ENCODE results near the gene RPS19.

Gene RPS19

GRCh38 chr19:41864374-41864773 lies 4.3 kb downstream of the RPS19 start:
- Histone ChIP-seq H3F3A (ENCODE audit: insufficient read depth, low read length) (no peaks in the 10 kb centered on the region), H2AFZ (ENCODE audit: low read length) (no peak overlapping the region), H3K9me2 (ENCODE audit: low read depth, low read length) (no peaks in the 10 kb centered on the region), H3K4me3 (ENCODE audit: low read depth, low read length, poor library complexity, severe bottlenecking) (peak overlapping the region; percentile 30), H3K79me2 (ENCODE audit: insufficient read depth, low read length) (peaks cover 50% of the 10 kb centered on the region), H3K27ac (ENCODE audit: low read depth, low read length, poor library complexity, severe bottlenecking) (peak overlapping the region; percentile 48), H3K27me3 (ENCODE audit: insufficient read depth, low read length) (no peaks in the 10 kb centered on the region), H3K36me3 (ENCODE audit: insufficient read depth, low read length) (peaks cover 89% of the 10 kb centered on the region), H4K20me1 (ENCODE audit: insufficient read depth, low read length) (no peaks in the 10 kb centered on the region), H3K4me2 (ENCODE audit: low read length) (peak overlapping the region; percentile 52; the same call in 1 of the 2 replicates), H3K9me3 (ENCODE audit: low read length) (no peaks in the 10 kb centered on the region), H3K4me1 (ENCODE audit: insufficient read depth, low read length, severe bottlenecking) (peaks cover 85% of the 10 kb centered on the region), H3K9ac (ENCODE audit: low read length) (peak overlapping the region; percentile 1; the same call in 1 of the 2 replicates)
- TF ChIP-seq EZH2 (IDR thresholded peaks at IDR 0.05; ENCODE audit: borderline replicate concordance, low read length) = no peak
- TF ChIP-seq CTCF (IDR thresholded peaks at IDR 0.05; ENCODE audit: low read length) = no peak

GRCh38 chr19:41866284-41866683 lies 6.2 kb downstream of the RPS19 start:
- Histone ChIP-seq H3K79me2 (ENCODE audit: insufficient read depth, low read length) (peaks cover 39% of the 10 kb centered on the region), H3K27ac (ENCODE audit: low read depth, low read length, poor library complexity, severe bottlenecking) (peak overlapping the region; percentile 100), H3K27me3 (ENCODE audit: insufficient read depth, low read length) (no peaks in the 10 kb centered on the region), H3K4me2 (ENCODE audit: low read length) (peak overlapping the region; percentile 55), H3K36me3 (ENCODE audit: insufficient read depth, low read length) (peaks cover 97% of the 10 kb centered on the region), H4K20me1 (ENCODE audit: insufficient read depth, low read length) (no peaks in the 10 kb centered on the region), H3F3A (ENCODE audit: insufficient read depth, low read length) (peaks cover 7% of the 10 kb centered on the region; the same call in 1 of the 2 replicates), H3K9ac (ENCODE audit: low read length) (peak overlapping the region; percentile 28; the same call in 1 of the 2 replicates), H3K4me1 (ENCODE audit: insufficient read depth, low read length, severe bottlenecking) (peaks cover 89% of the 10 kb centered on the region), H2AFZ (ENCODE audit: low read length) (no peak overlapping the region), H3K4me3 (ENCODE audit: low read depth, low read length, poor library complexity, severe bottlenecking) (peak overlapping the region; percentile 42), H3K9me3 (ENCODE audit: low read length) (no peaks in the 10 kb centered on the region), H3K9me2 (ENCODE audit: low read depth, low read length) (no peaks in the 10 kb centered on the region)
- TF ChIP-seq EZH2 (IDR thresholded peaks at IDR 0.05; ENCODE audit: borderline replicate concordance, low read length) (no peak), CTCF (IDR thresholded peaks at IDR 0.05; ENCODE audit: low read length) (no peak)

- H3F3A ChIP-seq (ENCODE audit: insufficient read depth, low read length) = peaks cover 14% of the 10 kb centered on the region
Measured at GRCh38 chr19:41868120-41868988, 8.3 kb downstream of the RPS19 start.

More at GRCh38 chr19:41868120-41868988, 8.3 kb downstream of the RPS19 start:
- no peaks in the 10 kb centered on the region for H3K9me2 ChIP-seq (ENCODE audit: low read depth, low read length)
- H3K4me1 ChIP-seq (ENCODE audit: insufficient read depth, low read length, severe bottlenecking) = peaks cover 72% of the 10 kb centered on the region
- H3K9me3 ChIP-seq (ENCODE audit: low read length) = no peaks in the 10 kb centered on the region
- H3K36me3 ChIP-seq (ENCODE audit: insufficient read depth, low read length) = peaks cover 89% of the 10 kb centered on the region
- no peaks in the 10 kb centered on the region for H3K27me3 ChIP-seq (ENCODE audit: insufficient read depth, low read length)
- H3K27ac ChIP-seq (ENCODE audit: low read depth, low read length, poor library complexity, severe bottlenecking) = peak overlapping the region; percentile 100
- peak overlapping the region; percentile 55 for H3K4me2 ChIP-seq (ENCODE audit: low read length)
- H3K9ac ChIP-seq (ENCODE audit: low read length) = peak overlapping the region; percentile 50; the same call in 1 of the 2 replicates
- H2AFZ ChIP-seq (ENCODE audit: low read length) = no peak overlapping the region
- H3K79me2 ChIP-seq (ENCODE audit: insufficient read depth, low read length) = peaks cover 19% of the 10 kb centered on the region
- H3K4me3 ChIP-seq (ENCODE audit: low read depth, low read length, poor library complexity, severe bottlenecking) = peak overlapping the region; percentile 30
- TF ChIP-seq EZH2 (IDR thresholded peaks at IDR 0.05; ENCODE audit: borderline replicate concordance, low read length) (no peak), CTCF (IDR thresholded peaks at IDR 0.05; ENCODE audit: low read length) (no peak)
- no peaks in the 10 kb centered on the region for H4K20me1 ChIP-seq (ENCODE audit: insufficient read depth, low read length)
